K562 (cell line): ENCODE data around the gene MLN. TPM values are rescaled to one million over a fixed set of nuclear protein-coding genes. Genes with fewer than 3 reads are reported as not detected.

Experiments used
- ATAC-seq: fragments of 200-7000 bp; cut with Tn5 transposase; 3 replicates; pipeline ENCODE4 v1.9.1; 2020; ENCODE audit warnings: moderate library complexity
- BruUV-seq: library from RNA; stranded (reverse); fragments of 400-500 nt; replicated peaks from 2 replicates; lab custom pipeline; 2021; lab: Mats Ljungman, UMichigan
- CTCF ChIA-PET: fragments of 300-600 bp; formaldehyde crosslinking; extraction: SDS; loops from one replicate; lab custom pipeline; 2021; ENCODE audit warnings: low intra/inter-chr PET ratio; lab: Yijun Ruan, JAX
- POLR2A ChIA-PET: fragments of 300-600, 350-650 bp; sonication (Branson Sonifier 250); formaldehyde crosslinking; extraction: SDS; loops from one replicate; lab custom pipeline; 2021; ENCODE audit warnings: antibody characterized with exemption, inconsistent platforms; lab: Yijun Ruan, JAX
- DNase-seq, 4 experiments: peaks; one replicate each; pipeline versions ENCODE4 v3.0.0 to v3.0.0-alpha.2; 2011 to 2018; ENCODE audit warnings: low spot score in 3 of 4, mixed read lengths in 3 of 4; ENCODE audit errors: extremely low read depth in 1 of 4
- FAIRE-seq: peaks from 2 replicates; lab custom pipeline; 2011; peaks lifted over from hg19 to GRCh38; lab: Jason Lieb, UNC
- H2AFZ ChIP-seq: 2 replicates; pipeline ENCODE4 v1.6.0; 2011; ENCODE audit warnings: low read depth, low read length, control low read depth, inconsistent platforms
- H3K27ac ChIP-seq: fragments of 200-600 bp; 3 replicates; pipeline ENCODE4 v1.8.0; 2011; ENCODE audit warnings: low read depth, mild to moderate bottlenecking, control low read depth, inconsistent platforms, low read length, moderate library complexity, mixed read lengths; ENCODE audit errors: extremely low read depth
- H3K27me3 ChIP-seq, 2 experiments: fragments of 300-600 bp in 1 of 2; 2 replicates in 1 of 2; 3 replicates in 1 of 2; pipeline versions ENCODE4 v1.6.0 to v1.8.0; 2011; ENCODE audit warnings: inconsistent platforms in 2 of 2, low read length in 2 of 2, mild to moderate bottlenecking in 1 of 2, mixed read lengths in 1 of 2, moderate library complexity in 1 of 2; ENCODE audit not compliant: control insufficient read depth in 2 of 2, insufficient read depth in 2 of 2
- H3K36me3 ChIP-seq: fragments of 300-600 bp; 3 replicates; pipeline ENCODE4 v1.8.0; 2011; ENCODE audit warnings: mild to moderate bottlenecking, low read length, inconsistent platforms; ENCODE audit not compliant: control insufficient read depth, insufficient read depth
- H3K4me1 ChIP-seq, 2 experiments: fragments of 200-600 bp in 1 of 2; replicated peaks in 1 of 2; 2 replicates in 1 of 2; 3 replicates in 1 of 2; pipeline versions ENCODE4 v1.5.1 to v1.8.0; 2011; ENCODE audit warnings: inconsistent platforms in 2 of 2, low read length in 2 of 2, mild to moderate bottlenecking in 1 of 2, mixed read lengths in 1 of 2, moderate library complexity in 1 of 2; ENCODE audit not compliant: control insufficient read depth in 2 of 2, insufficient read depth in 2 of 2
- H3K4me2 ChIP-seq: 2 replicates; pipeline ENCODE4 v1.6.1; 2011; ENCODE audit warnings: low read length, control low read depth, inconsistent platforms, mixed read lengths; ENCODE audit not compliant: insufficient read depth
- H3K4me3 ChIP-seq: fragments of 200-600 bp; sonication (generic), shearing (Covaris generic); 2 replicates; pipeline ENCODE4 v1.5.1; 2016; ENCODE audit warnings: control low read depth, inconsistent platforms
- H3K79me2 ChIP-seq: fragments of 200-600 bp; 3 replicates; pipeline ENCODE4 v1.8.0; 2011; ENCODE audit warnings: low read length, inconsistent platforms; ENCODE audit not compliant: control insufficient read depth, insufficient read depth
- H3K9ac ChIP-seq, 2 experiments: 2 replicates each; pipeline versions ENCODE4 v1.6.0 to v1.6.1; 2011; ENCODE audit warnings: low read depth in 2 of 2, low read length in 2 of 2, control low read depth in 1 of 2, inconsistent platforms in 1 of 2, mild to moderate bottlenecking in 1 of 2, mixed read lengths in 1 of 2; ENCODE audit not compliant: insufficient read depth in 1 of 2
- H3K9me1 ChIP-seq: one replicate; pipeline ENCODE4 v1.6.0; 2011; ENCODE audit warnings: inconsistent platforms, mild to moderate bottlenecking, low read length, moderate library complexity; ENCODE audit not compliant: control insufficient read depth, insufficient read depth
- H3K9me3 ChIP-seq: replicated peaks from 2 replicates; pipeline ENCODE4 v1.5.1; 2011; ENCODE audit warnings: low read depth, low read length, inconsistent platforms; ENCODE audit not compliant: control insufficient read depth, insufficient read depth
- H4K20me1 ChIP-seq: replicated peaks from 2 replicates; pipeline ENCODE4 v1.6.1; 2011; ENCODE audit warnings: low read length, inconsistent platforms, mixed read lengths; ENCODE audit not compliant: control insufficient read depth, insufficient read depth
- CTCF ChIP-seq, 3 experiments: IDR thresholded peaks in 2 of 3; conservative IDR thresholded peaks in 1 of 3; 2 replicates each; pipeline ENCODE4 v1.5.1; 2011 to 2012; ENCODE audit warnings: low read length in 3 of 3, mild to moderate bottlenecking in 3 of 3, control low read depth in 2 of 3, improper control_type of control experiment in 1 of 3, inconsistent platforms in 1 of 3, low read depth in 1 of 3, mixed read lengths in 1 of 3, moderate library complexity in 1 of 3; ENCODE audit not compliant: insufficient read depth in 2 of 3
- DDX20 ChIP-seq: fragments of 450-650 bp; IDR thresholded peaks from 2 replicates; pipeline ENCODE4 v1.6.1; 2016; ENCODE audit warnings: missing genetic modification characterization, low read depth, mild to moderate bottlenecking, missing compliant biosample characterization, moderate library complexity
- ETS2 ChIP-seq: IDR thresholded peaks from 2 replicates; pipeline ENCODE4 v1.6.1; 2016; ENCODE audit warnings: borderline replicate concordance, missing genetic modification characterization, mild to moderate bottlenecking, moderate library complexity, missing compliant biosample characterization; ENCODE audit not compliant: poor library complexity, severe bottlenecking
- FOSL1 ChIP-seq: fragments of 200-800 bp; sonication (Bioruptor generic); conservative IDR thresholded peaks from 2 replicates; pipeline ENCODE4 v1.6.1; 2016; ENCODE audit warnings: missing genetic modification characterization, missing compliant biosample characterization
- FOXK2 ChIP-seq, 2 experiments: fragments of 450-650 bp; IDR thresholded peaks in 1 of 2; conservative IDR thresholded peaks in 1 of 2; 2 replicates each; pipeline ENCODE4 v1.6.1; 2016; ENCODE audit warnings: low read depth in 2 of 2, mild to moderate bottlenecking in 1 of 2
- HDAC6 ChIP-seq: IDR thresholded peaks from 2 replicates; pipeline ENCODE4 v1.6.1; 2012; ENCODE audit warnings: low read depth, mild to moderate bottlenecking, control low read depth, inconsistent platforms, low read length, moderate library complexity
- HNRNPK ChIP-seq: fragments of 200-400 bp; formaldehyde crosslinking; IDR thresholded peaks from one replicate; pipeline ENCODE4 v1.6.1; 2018; ENCODE audit warnings: mild to moderate bottlenecking, low read depth, low read length; ENCODE audit not compliant: poor library complexity, severe bottlenecking
- KDM1A ChIP-seq, 2 experiments: fragments of 450-650 bp; IDR thresholded peaks; 2 replicates each; pipeline ENCODE4 v1.6.1; 2016; ENCODE audit warnings: mild to moderate bottlenecking in 2 of 2
- LEF1 ChIP-seq: fragments of 450-650 bp; IDR thresholded peaks from 2 replicates; pipeline ENCODE4 v1.6.1; 2016; ENCODE audit warnings: mild to moderate bottlenecking
- MTF1 ChIP-seq: fragments of 250-450 bp; sonication (Bioruptor Pico); IDR thresholded peaks from 2 replicates; pipeline ENCODE4 v1.9.0; 2021; ENCODE audit warnings: moderate library complexity, mild to moderate bottlenecking, inconsistent platforms, borderline replicate concordance
- PHB2 ChIP-seq: fragments of 450-650 bp; IDR thresholded peaks from 2 replicates; pipeline ENCODE4 v1.6.1; 2017; ENCODE audit warnings: low read depth
- POLR3A ChIP-seq: IDR thresholded peaks from 2 replicates; pipeline ENCODE4 v1.6.1; 2011; ENCODE audit warnings: borderline replicate concordance, mild to moderate bottlenecking, moderate library complexity; ENCODE audit not compliant: insufficient read length, insufficient read depth; ENCODE audit errors: extremely low read depth
- TEAD4 ChIP-seq, 2 experiments: sonication (generic) in 1 of 2; formaldehyde crosslinking in 1 of 2; IDR thresholded peaks; 2 replicates each; pipeline versions ENCODE4 v1.6.1 to v1.8.0; 2012 to 2022; ENCODE audit warnings: borderline replicate concordance in 1 of 2, inconsistent platforms in 1 of 2, low read length in 1 of 2, mild to moderate bottlenecking in 1 of 2, missing genetic modification reagents in 1 of 2
- TFAM ChIP-seq: fragments of 250-450 bp; sonication (Bioruptor Pico); conservative IDR thresholded peaks from 2 replicates; pipeline ENCODE4 v1.5.0; 2021; ENCODE audit warnings: mild to moderate bottlenecking, moderate library complexity
- ZKSCAN1 ChIP-seq: fragments of 150-350 bp; IDR thresholded peaks from 2 replicates; pipeline ENCODE4 v1.6.1; 2016; ENCODE audit warnings: low read depth, low read length
- ZNF239 ChIP-seq: fragments of 250-450 bp; sonication (Bioruptor Pico); IDR thresholded peaks from 2 replicates; pipeline ENCODE4 v1.4.0; 2020; ENCODE audit warnings: mild to moderate bottlenecking
- WGBS: fragments of 100-300 bp; shearing (Covaris generic); methylation state at CpG from one replicate; pipeline ENCODE4 v1.1.6; 2016; ENCODE audit warnings: low coverage, mixed read lengths; ENCODE audit not compliant: insufficient coverage; ENCODE audit errors: missing lambda C conversion rate; 5-methylcytosine and 5-hydroxymethylcytosine counted together
- in situ Hi-C: fragments of 300-500 bp; cut with MboI; formaldehyde crosslinking; loops from 4 replicates; pipeline ENCODE4 v1.15.0; 2018; ENCODE audit warnings: inconsistent platforms, mixed read lengths
- intact Hi-C: fragments of 100-400 bp; cut with micrococcal nuclease; formaldehyde crosslinking; loops from 2 replicates; pipeline ENCODE4 v1.14.2; 2022
- polyA plus RNA-seq, 8 experiments: library from polyadenylated mRNA; depleted of rRNA in 4 of 8; stranded (reverse) in 5 of 8; unstranded in 3 of 8; fragments of >200 nt; fragmentation: Nextera tagmentation in 2 of 8; fragmentation: Illumina TruSeq in 1 of 8; extraction: Ambion mirVana in 2 of 8; extraction: Trizol in 1 of 8; gene quantifications; 2 replicates each; pipeline versions ENCODE4 v1.2.1 to v1.2.3, GENCODE V29; 2011 to 2014; ENCODE audit warnings: inconsistent platforms in 1 of 8, missing spikeins in 1 of 8
- total RNA-seq, 7 experiments: library from RNA; depleted of rRNA in 6 of 7; stranded (reverse); fragments of >200 nt in 6 of 7; fragmentation: Illumina TruSeq in 2 of 7; extraction: Trizol in 2 of 7; gene quantifications; 2 replicates each; pipeline versions ENCODE4 v1.2.1 to v1.2.3, GENCODE V29; 2011 to 2021; ENCODE audit warnings: low replicate concordance in 1 of 7
- TF ChIP-seq, protein P1 (sequence below): IDR thresholded peaks from 2 replicates; pipeline ENCODE4 v1.6.1; 2011; ENCODE audit not compliant: insufficient read length; ENCODE audit errors: extremely low read depth
- TF ChIP-seq, protein P2 (sequence below): fragments of 250-450 bp; sonication (Bioruptor Pico); IDR thresholded peaks from 2 replicates; pipeline ENCODE4 v1.8.0; 2022; ENCODE audit warnings: inconsistent platforms, mild to moderate bottlenecking, moderate library complexity, borderline replicate concordance

Gene MLN
- total and polyA plus RNA-seq, 9 of the 15 experiments (the other 6 are each of a cell fraction or from before 2014, with no cell fraction given) = not detected

- Histone ChIP-seq H3K4me3 (no peak overlapping the region), H3K27ac (no peak overlapping the region), H4K20me1 (0 out of 2 replicates have a peak, but pooled peaks cover 6% of the 10 kb centered on the region), H2AFZ (no peak overlapping the region), H3K9ac (no peak overlapping the region), H3K4me2 (no peak overlapping the region), H3K27me3 (peaks cover 37 to 57% of the 10 kb centered on the region in 2 experiments), H3K9me3 (no peaks in the 10 kb centered on the region), H3K36me3 (no peaks in the 10 kb centered on the region), H3K4me1 (peaks cover 0 to 19% of the 10 kb centered on the region in 2 experiments; a peak in 2 of 5 replicates), H3K9me1 (no peaks in the 10 kb centered on the region), H3K79me2 (no peaks in the 10 kb centered on the region)
- in situ Hi-C loops (no loop called here), intact Hi-C loops (no loop called here)
- FAIRE-seq (no peak), ATAC-seq (no peak), DNase-seq (no peak)
- CTCF ChIA-PET = no interaction called here
- WGBS = 1% methylated on average over 10 of the region's 10 CpGs
- POLR2A ChIA-PET = interaction anchor here (1.1 kb wide), 1 partner anchor 47 kb away, joined by 3 read pairs; the partner anchor contains the start of gene UQCC2
- no TSS peak for BruUV-seq
- TF ChIP-seq CTCF (IDR thresholded peaks at IDR 0.05 in 2 of 3, conservative IDR thresholded peaks at IDR 0.05 in 1 of 3; ENCODE audit: insufficient read depth in 2 of 3, low read depth in 1 of 3, low read length in 3 of 3) (no peak), ETS2 (tag) (no peak), TEAD4 (IDR thresholded peaks at IDR 0.05; ENCODE audit: low read length) (no peak), TEAD4 (CRISPR knock-in tag; IDR thresholded peaks at IDR 0.05; ENCODE audit: borderline replicate concordance) (no peak), POLR3A (no peak), PHB2 (no peak), LEF1 (no peak), ZKSCAN1 (no peak), KDM1A (IDR thresholded peaks at IDR 0.05) (no peak), MTF1 (no peak), HDAC6 (no peak), TFAM (CRISPR knock-in tag) (no peak), HNRNPK (no peak), DDX20 (no peak), ZNF239 (CRISPR knock-in tag) (no peak), FOSL1 (tag) (no peak), FOXK2 (conservative IDR thresholded peaks at IDR 0.05 in 1 of 2, IDR thresholded peaks at IDR 0.05 in 1 of 2; ENCODE audit: low read depth in 2 of 2) (no peak)
- TF ChIP-seq, protein P1, sequence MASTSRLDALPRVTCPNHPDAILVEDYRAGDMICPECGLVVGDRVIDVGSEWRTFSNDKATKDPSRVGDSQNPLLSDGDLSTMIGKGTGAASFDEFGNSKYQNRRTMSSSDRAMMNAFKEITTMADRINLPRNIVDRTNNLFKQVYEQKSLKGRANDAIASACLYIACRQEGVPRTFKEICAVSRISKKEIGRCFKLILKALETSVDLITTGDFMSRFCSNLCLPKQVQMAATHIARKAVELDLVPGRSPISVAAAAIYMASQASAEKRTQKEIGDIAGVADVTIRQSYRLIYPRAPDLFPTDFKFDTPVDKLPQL = no peak
- TF ChIP-seq, protein P2, sequence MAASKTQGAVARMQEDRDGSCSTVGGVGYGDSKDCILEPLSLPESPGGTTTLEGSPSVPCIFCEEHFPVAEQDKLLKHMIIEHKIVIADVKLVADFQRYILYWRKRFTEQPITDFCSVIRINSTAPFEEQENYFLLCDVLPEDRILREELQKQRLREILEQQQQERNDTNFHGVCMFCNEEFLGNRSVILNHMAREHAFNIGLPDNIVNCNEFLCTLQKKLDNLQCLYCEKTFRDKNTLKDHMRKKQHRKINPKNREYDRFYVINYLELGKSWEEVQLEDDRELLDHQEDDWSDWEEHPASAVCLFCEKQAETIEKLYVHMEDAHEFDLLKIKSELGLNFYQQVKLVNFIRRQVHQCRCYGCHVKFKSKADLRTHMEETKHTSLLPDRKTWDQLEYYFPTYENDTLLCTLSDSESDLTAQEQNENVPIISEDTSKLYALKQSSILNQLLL (CRISPR knock-in tag) = no peak
Observed at GRCh38 chr6:33757906-33758305, 45.9 kb downstream of the MLN start.
